ENCODE measurements around the gene MT4.
A peak's percentile ranks its signal among the peaks of the same experiment; 100 is the strongest.

Gene MT4

GRCh38 chr16:56606071-56606475 is 41.2 kb downstream of the MT4 start:
- DNase-seq = no peak

- DNase-seq = no peak
Measured at GRCh38 chr16:56606476-56607108, 41.7 kb downstream of the MT4 start.

GRCh38 chr16:56607109-56607618 is 42.3 kb downstream of the MT4 start:
- DNase-seq = no peak

GRCh38 chr16:56607675-56608042 is 42.8 kb downstream of the MT4 start:
- no peak for DNase-seq

- DNase-seq = peak; percentile 77 to 85
Measured at GRCh38 chr16:56608043-56608875, 43.4 kb downstream of the MT4 start, which contains the start of gene MT2A. Gene MT2A (plus strand): TSS chr16:56608584. CDS start chr16:56608656, 72 bp downstream.

GRCh38 chr16:56608876-56609462 is 44.1 kb downstream of the MT4 start:
- no peak for DNase-seq

- peak in 1 of 2 experiments; percentile 14 for DNase-seq
Measured at GRCh38 chr16:56609463-56609921, 44.6 kb downstream of the MT4 start.

GRCh38 chr16:56610017-56610608 is 45.2 kb downstream of the MT4 start:
- no peak for DNase-seq

GRCh38 chr16:56610609-56611111 is 45.8 kb downstream of the MT4 start:
- no peak for DNase-seq

GRCh38 chr16:56611281-56611833 is 46.5 kb downstream of the MT4 start:
- DNase-seq = no peak

- no peak for DNase-seq
Measured at GRCh38 chr16:56613706-56614105, 48.8 kb downstream of the MT4 start.

- DNase-seq = no peak
Measured at GRCh38 chr16:56614549-56614991, 49.7 kb downstream of the MT4 start.

- no peak for DNase-seq
Measured at GRCh38 chr16:56615353-56615752, 50.5 kb downstream of the MT4 start.

- no peak for DNase-seq
Measured at GRCh38 chr16:56616608-56617211, 51.8 kb downstream of the MT4 start.

- DNase-seq = no peak
Measured at GRCh38 chr16:56617212-56618085, 52.6 kb downstream of the MT4 start.

GRCh38 chr16:56618138-56618537 is 53.3 kb downstream of the MT4 start:
- DNase-seq = no peak

Measured in NCI-H2081 (cell line).